Measurements from ENCODE around the gene MSH4.
"Not testable (repeated sequence)": the region's sequence is repeated elsewhere in the genome, so short reads cannot be mapped to it uniquely, and the experiment has no call there.

MSH4 gene

GRCh38 chr1:75796376-75797272 is at the start of gene MSH4:
Gene MSH4, plus strand, starts transcription at chr1:75796882. Its CDS starts 104 bp downstream, at chr1:75796986.
- no peak for DNase-seq (ENCODE audit: low read depth)

DNA sequence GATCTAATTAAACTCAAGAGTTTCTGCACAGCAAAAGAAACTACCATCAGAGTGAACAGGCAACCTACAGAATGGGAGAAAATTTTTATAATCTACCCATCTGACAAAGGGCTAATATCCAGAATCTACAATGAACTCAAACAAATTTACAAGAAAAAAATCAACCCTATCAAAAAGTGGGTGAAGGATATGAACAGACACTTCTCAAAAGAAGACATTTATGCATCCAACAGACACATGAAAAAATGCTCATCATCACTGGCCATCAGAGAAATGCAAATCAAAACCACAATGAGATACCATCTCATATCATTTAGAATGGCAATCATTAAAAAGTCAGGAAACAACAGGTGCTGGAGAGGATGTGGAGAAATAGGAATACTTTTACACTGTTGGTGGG is 39.5 kb upstream of the MSH4 start:
- not testable (repeated sequence) for DNase-seq (ENCODE audit: low read depth)

GRCh38 chr1:75758543-75758942 is 38.1 kb upstream of the MSH4 start:
- DNase-seq (ENCODE audit: low read depth), result not testable (repeated sequence)

- DNase-seq (ENCODE audit: low read depth), result no peak
These were observed 32.5 kb upstream of the MSH4 start for GRCh38 chr1:75764057-75764655.

DNA sequence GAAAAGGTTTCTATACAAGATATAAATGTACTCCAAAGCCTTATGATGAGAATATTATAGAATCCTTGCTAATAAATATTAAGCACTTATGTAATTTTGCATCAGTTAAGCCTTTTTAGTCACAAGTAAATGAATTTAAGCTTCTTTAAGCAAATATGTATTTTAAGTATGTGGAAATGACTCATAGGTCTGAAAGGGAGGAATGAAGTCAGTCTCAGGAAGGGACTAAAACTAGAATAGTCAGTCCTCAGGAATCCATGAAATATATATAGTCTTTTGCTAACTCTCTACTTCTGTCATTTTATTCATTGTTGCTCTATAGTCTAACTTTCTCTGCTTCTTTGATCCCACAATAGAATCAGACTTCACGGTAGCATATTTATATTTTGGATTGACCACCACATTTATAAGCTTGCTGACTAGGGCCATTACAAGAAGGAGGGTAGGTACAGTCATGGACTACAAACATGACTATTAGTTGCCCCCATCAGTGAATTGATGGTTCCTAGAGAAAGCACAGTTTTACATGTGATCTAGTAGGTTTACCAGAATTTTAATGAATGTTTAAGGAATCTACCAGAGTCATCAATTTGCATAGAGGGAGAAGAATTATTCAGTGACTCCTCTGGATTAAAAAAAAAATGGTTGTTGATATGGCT is 30.9 kb upstream of the MSH4 start:
- no peak for DNase-seq (ENCODE audit: low read depth)

GRCh38 chr1:75768016-75768415 is 28.7 kb upstream of the MSH4 start:
- no peak for DNase-seq (ENCODE audit: low read depth)

DNA sequence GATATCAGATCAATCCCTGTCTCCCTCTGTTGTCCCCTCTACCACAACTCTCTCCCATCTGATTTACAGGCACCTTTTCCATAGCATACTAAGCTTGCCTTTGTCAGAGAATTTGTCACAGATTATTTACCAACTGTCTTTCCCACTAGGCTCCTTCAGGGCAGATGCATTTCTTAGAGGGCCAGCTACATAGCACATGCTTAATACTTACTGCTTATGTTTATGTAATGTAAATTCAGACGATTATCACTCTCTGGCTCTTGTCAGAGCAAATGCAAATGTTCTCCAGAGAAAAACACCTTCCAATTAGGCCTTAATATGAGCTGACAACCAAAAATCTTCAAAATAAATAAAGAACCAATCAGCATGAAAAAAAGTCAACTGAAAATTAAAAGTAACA is 25.9 kb upstream of the MSH4 start:
- DNase-seq (ENCODE audit: low read depth), result no peak

- no peak for DNase-seq (ENCODE audit: low read depth)
These were observed 24.7 kb upstream of the MSH4 start for GRCh38 chr1:75771978-75772377.

GRCh38 chr1:75777812-75778211 is 18.9 kb upstream of the MSH4 start:
- DNase-seq (ENCODE audit: low read depth), result not testable (repeated sequence)

DNA sequence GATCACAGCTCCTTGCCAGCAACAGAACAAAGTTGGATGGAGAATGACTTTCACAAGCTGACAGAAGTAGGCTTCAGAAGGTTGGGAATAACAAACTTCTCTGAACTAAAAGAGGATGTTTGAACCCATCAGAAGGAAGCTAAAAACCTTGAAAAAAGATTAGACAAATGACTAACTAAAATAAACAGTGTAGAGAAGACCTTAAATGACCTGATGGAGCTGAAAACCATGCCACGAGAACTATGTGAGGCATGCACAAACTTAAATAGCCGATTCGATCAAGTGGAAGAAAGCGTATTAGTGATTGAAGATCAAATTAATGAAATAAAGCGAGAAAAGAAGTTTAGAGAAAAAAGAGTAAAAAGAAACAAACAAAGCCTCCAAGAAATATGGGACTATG is 18.0 kb upstream of the MSH4 start:
- not testable (repeated sequence) for DNase-seq (ENCODE audit: low read depth)

GRCh38 chr1:75780183-75780582 is 16.5 kb upstream of the MSH4 start:
- not testable (repeated sequence) for DNase-seq (ENCODE audit: low read depth)

DNA sequence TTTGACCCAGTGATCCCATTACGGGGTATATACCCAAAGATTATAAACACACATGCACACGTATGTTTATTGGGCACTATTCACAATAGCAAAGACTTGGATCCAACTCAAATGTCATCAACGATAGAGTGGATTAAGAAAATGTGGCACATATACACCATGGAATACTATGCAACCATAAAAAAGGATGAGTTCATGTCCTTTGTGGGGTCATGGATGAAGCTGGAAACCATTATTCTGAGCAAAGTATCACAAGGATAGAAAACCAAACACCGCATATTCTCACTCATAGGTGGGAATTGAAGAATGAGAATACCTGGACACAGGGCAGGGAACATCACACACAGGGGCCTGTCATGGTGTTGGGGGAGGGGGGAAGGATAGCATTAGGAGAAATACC is 12.8 kb upstream of the MSH4 start:
- not testable (repeated sequence) for DNase-seq (ENCODE audit: low read depth)

DNA sequence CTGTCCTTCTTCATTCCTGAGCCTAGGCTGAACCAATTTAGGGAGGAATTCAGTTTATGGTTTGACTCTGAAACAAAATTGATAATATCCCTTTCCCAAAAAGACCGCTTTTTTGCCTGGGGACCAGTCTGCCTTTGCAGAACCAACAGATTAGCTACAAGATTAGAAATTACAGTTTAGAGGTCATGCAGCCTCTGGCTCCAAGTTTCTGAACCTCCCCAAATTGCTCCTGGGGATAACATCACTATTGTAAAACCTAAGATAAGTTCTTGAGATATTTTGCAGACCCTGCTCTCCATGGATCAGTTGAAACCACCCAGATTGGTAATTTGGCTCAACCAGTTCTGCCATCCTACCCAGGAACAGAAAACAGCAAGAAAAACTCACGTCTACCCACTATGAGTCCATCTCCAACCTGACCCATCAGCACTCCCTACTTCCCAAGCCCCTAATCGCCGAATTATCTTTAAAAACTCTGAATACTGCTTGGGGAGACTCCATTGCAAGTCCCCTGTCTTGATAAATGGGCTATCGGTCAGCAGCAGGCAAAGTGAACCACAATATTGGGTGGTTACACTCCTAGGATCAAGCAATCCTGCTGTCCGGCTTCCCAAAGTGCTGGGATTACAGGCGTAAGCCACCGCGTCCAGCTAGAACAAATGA is 11.2 kb upstream of the MSH4 start:
- no peak for DNase-seq (ENCODE audit: low read depth)

GRCh38 chr1:75785983-75786853 is 10.5 kb upstream of the MSH4 start, which contains the start of gene RABGGTB:
Gene RABGGTB, plus strand, starts transcription at chr1:75786256. Its CDS starts 16 bp downstream, at chr1:75786272.
- DNase-seq (ENCODE audit: low read depth), result peak; percentile 90

- no peak for DNase-seq (ENCODE audit: low read depth)
These were observed 9.7 kb upstream of the MSH4 start for GRCh38 chr1:75786901-75787493.

GRCh38 chr1:75787524-75787923 is 9.2 kb upstream of the MSH4 start:
- DNase-seq (ENCODE audit: low read depth), result no peak

DNA sequence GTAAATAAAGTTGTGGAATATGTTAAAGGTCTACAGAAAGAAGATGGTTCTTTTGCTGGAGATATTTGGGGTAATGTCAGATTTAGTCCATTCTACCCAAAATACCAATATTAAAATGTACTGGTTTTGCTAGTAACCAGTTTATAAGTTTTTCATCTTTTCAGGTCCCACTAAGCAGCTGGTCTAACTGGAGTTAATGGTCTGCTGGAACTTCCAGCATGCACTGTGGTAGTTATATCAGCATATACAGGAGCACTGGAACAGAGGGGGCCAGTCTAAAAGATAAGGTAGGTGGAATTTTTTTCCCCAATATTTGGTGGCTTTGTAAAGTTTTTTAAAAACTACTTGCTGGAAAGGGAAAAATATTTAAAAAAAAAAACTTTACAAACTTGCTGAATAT is 6.7 kb upstream of the MSH4 start:
- DNase-seq (ENCODE audit: low read depth), result no peak

DNA sequence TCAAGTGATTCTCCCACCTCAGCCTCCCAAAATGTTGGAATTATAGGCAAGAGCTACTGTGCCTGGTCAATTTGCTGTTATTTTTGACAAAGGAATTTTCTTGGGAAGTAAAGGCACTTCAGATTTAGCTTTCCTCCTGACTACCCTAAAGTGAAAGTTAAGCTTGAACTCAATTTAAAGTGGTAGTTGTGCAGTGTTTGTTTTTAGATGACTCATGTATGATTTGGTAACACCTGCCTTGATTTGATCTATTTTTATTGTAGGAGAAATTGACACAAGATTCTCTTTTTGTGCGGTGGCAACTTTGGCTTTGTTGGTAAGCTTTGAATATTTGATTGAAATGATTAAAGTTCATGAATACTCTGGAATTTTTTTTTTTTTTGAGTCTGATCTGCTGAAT is 5.7 kb upstream of the MSH4 start:
- DNase-seq (ENCODE audit: low read depth), result no peak

GRCh38 chr1:75792091-75792490 is 4.6 kb upstream of the MSH4 start:
- DNase-seq (ENCODE audit: low read depth), result no peak

DNA sequence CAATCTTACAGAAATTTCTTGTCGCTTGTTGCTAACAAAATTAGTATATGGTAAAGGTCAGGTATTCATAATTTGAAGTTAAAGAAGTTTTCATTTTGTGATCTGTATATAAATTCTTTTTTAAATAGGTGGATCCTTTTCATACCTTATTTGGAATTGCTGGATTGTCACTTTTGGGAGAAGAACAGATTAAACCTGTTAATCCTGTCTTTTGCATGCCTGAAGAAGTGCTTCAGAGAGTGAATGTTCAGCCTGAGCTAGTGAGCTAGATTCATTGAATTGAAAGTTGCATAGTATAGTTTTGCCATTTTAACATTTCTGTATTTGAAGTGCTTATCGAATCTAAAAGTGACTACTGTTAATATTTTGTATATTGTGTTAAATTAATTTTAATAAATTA is 2.3 kb upstream of the MSH4 start:
- no peak for DNase-seq (ENCODE audit: low read depth)

GRCh38 chr1:75795703-75796193 is 934 bp upstream of the MSH4 start:
- no peak for DNase-seq (ENCODE audit: low read depth)
